Measurements from ENCODE around the gene TLR3.

Gene TLR3

GRCh38 chr4:186105647-186106321 lies 36.8 kb downstream of the TLR3 start:
- DNase-seq (ENCODE audit: low read depth), result no peak

GRCh38 chr4:186107947-186108346 lies 39.0 kb downstream of the TLR3 start:
- DNase-seq (ENCODE audit: low read depth), result no peak

GRCh38 chr4:186108391-186108790 lies 39.4 kb downstream of the TLR3 start:
- no peak for DNase-seq (ENCODE audit: low read depth)

GRCh38 chr4:186109245-186109644 lies 40.3 kb downstream of the TLR3 start:
- no peak for DNase-seq (ENCODE audit: low read depth)

- DNase-seq (ENCODE audit: low read depth), result no peak
Measured at GRCh38 chr4:186116697-186117096, 47.7 kb downstream of the TLR3 start.

- no peak for DNase-seq (ENCODE audit: low read depth)
Measured at GRCh38 chr4:186118582-186118981, 49.6 kb downstream of the TLR3 start.

GRCh38 chr4:186121057-186121456 lies 52.1 kb downstream of the TLR3 start:
- no peak for DNase-seq (ENCODE audit: low read depth)

- no peak for DNase-seq (ENCODE audit: low read depth)
Measured at GRCh38 chr4:186128842-186129241, 59.9 kb downstream of the TLR3 start.

- DNase-seq (ENCODE audit: low read depth), result no peak
Measured at GRCh38 chr4:186131935-186132334, 63.0 kb downstream of the TLR3 start.

GRCh38 chr4:186132577-186133242 lies 63.8 kb downstream of the TLR3 start:
- DNase-seq (ENCODE audit: low read depth), result no peak

- DNase-seq (ENCODE audit: low read depth), result no peak
Measured at GRCh38 chr4:186134257-186134656, 65.3 kb downstream of the TLR3 start.

GRCh38 chr4:186134861-186135260 lies 65.9 kb downstream of the TLR3 start:
- DNase-seq (ENCODE audit: low read depth), result no peak

- no peak for DNase-seq (ENCODE audit: low read depth)
Measured at GRCh38 chr4:186137196-186137794, 68.3 kb downstream of the TLR3 start.

All from GM04503 (cell line).